ENCODE measurements around the gene CDCA8.

The CDCA8 gene

GRCh38 chr1:37692078-37692833, at the start of gene CDCA8:
Gene CDCA8, plus strand, starts transcription at chr1:37692516. Its CDS starts 175 bp downstream, at chr1:37692691.
- DNase-seq: peak; percentile 96

GRCh38 chr1:37647281-37647680, 45.0 kb upstream of the CDCA8 start:
- DNase-seq: no peak

GRCh38 chr1:37650173-37650572, 42.1 kb upstream of the CDCA8 start:
- DNase-seq: no peak

GRCh38 chr1:37650721-37651120, 41.6 kb upstream of the CDCA8 start:
- no peak for DNase-seq

GRCh38 chr1:37651803-37652202, 40.5 kb upstream of the CDCA8 start:
- no peak for DNase-seq

- no peak for DNase-seq
Measured at GRCh38 chr1:37652976-37653375, 39.3 kb upstream of the CDCA8 start.

- DNase-seq: no peak
Measured at GRCh38 chr1:37653906-37654305, 38.4 kb upstream of the CDCA8 start.

- no peak for DNase-seq
Measured at GRCh38 chr1:37655274-37655673, 37.0 kb upstream of the CDCA8 start.

- no peak for DNase-seq
Measured at GRCh38 chr1:37656026-37656425, 36.3 kb upstream of the CDCA8 start.

GRCh38 chr1:37656881-37657280, 35.4 kb upstream of the CDCA8 start:
- no peak for DNase-seq

- DNase-seq: no peak
Measured at GRCh38 chr1:37657620-37658412, 34.5 kb upstream of the CDCA8 start.

GRCh38 chr1:37658486-37658885, 33.8 kb upstream of the CDCA8 start:
- no peak for DNase-seq

GRCh38 chr1:37660664-37661063, 31.7 kb upstream of the CDCA8 start:
- no peak for DNase-seq

- peak; percentile 8 for DNase-seq
Measured at GRCh38 chr1:37661401-37661800, 30.9 kb upstream of the CDCA8 start.

GRCh38 chr1:37662031-37662755, 30.1 kb upstream of the CDCA8 start:
- DNase-seq: no peak

- no peak for DNase-seq
Measured at GRCh38 chr1:37663426-37664000, 28.8 kb upstream of the CDCA8 start.

- no peak for DNase-seq
Measured at GRCh38 chr1:37666241-37666867, 26.0 kb upstream of the CDCA8 start.

- no peak for DNase-seq
Measured at GRCh38 chr1:37667023-37667671, 25.2 kb upstream of the CDCA8 start.

GRCh38 chr1:37670133-37670532, 22.2 kb upstream of the CDCA8 start:
- no peak for DNase-seq

- no peak for DNase-seq
Measured at GRCh38 chr1:37671261-37671660, 21.1 kb upstream of the CDCA8 start.

- DNase-seq: peak; percentile 43
Measured at GRCh38 chr1:37672136-37672870, 20.0 kb upstream of the CDCA8 start.

All from NCI-H69 (cell line).